Liver (tissue), 9 donors: ENCODE results near the gene SUCLG2. TPM values are rescaled to one million over a fixed set of nuclear protein-coding genes. Genes with fewer than 3 reads are reported as not detected.

Experiments used
- DNase-seq: peaks from one replicate; pipeline ENCODE4 v3.0.0-alpha.2; 2017; ENCODE audit warnings: low spot score
- H3K27ac ChIP-seq, 2 donors: one replicate each; pipeline ENCODE4 v1.7.0; 2013; ENCODE audit warnings: inconsistent platforms in 2 of 2, low read length in 2 of 2, control low read depth in 1 of 2, low read depth in 1 of 2, mild to moderate bottlenecking in 1 of 2
- H3K27me3 ChIP-seq, 4 donors: one replicate each; pipeline versions ENCODE4 v1.6.1 to v1.7.0; 2013; ENCODE audit warnings: low read length in 3 of 4, inconsistent platforms in 1 of 4, mild to moderate bottlenecking in 1 of 4, moderate library complexity in 1 of 4; ENCODE audit not compliant: control insufficient read depth in 4 of 4, insufficient read depth in 4 of 4
- H3K36me3 ChIP-seq, 4 donors: one replicate each; pipeline versions ENCODE4 v1.6.1 to v1.7.0; 2013; ENCODE audit warnings: low read length in 3 of 4, mild to moderate bottlenecking in 3 of 4, low read depth in 1 of 4, moderate library complexity in 1 of 4; ENCODE audit not compliant: control insufficient read depth in 4 of 4, insufficient read depth in 3 of 4
- H3K4me1 ChIP-seq, 4 donors: one replicate each; pipeline versions ENCODE4 v1.6.1 to v1.7.0; 2013; ENCODE audit warnings: low read length in 3 of 4, mild to moderate bottlenecking in 3 of 4, moderate library complexity in 1 of 4; ENCODE audit not compliant: control insufficient read depth in 4 of 4, insufficient read depth in 4 of 4
- H3K4me3 ChIP-seq, 3 donors: one replicate each; pipeline versions ENCODE4 v1.6.1 to v1.7.0; 2013; ENCODE audit warnings: low read length in 3 of 3, control low read depth in 1 of 3, low read depth in 1 of 3, mild to moderate bottlenecking in 1 of 3
- H3K9ac ChIP-seq, 2 donors: one replicate each; pipeline ENCODE4 v1.7.0; 2013; ENCODE audit warnings: low read length in 2 of 2, mild to moderate bottlenecking in 2 of 2, moderate library complexity in 2 of 2, control low read depth in 1 of 2, low read depth in 1 of 2
- H3K9me3 ChIP-seq, 4 donors: one replicate each; pipeline versions ENCODE4 v1.6.1 to v1.7.0; 2013; ENCODE audit warnings: low read length in 3 of 4; ENCODE audit not compliant: control insufficient read depth in 4 of 4
- ATF3 ChIP-seq: IDR thresholded peaks from 2 replicates; pipeline ENCODE4 v1.6.1; 2016; ENCODE audit warnings: antibody characterized with exemption
- CTCF ChIP-seq: fragments of 150-350 bp; IDR thresholded peaks from 2 replicates; pipeline ENCODE4 v1.5.1; 2017; ENCODE audit warnings: improper control_type of control experiment, low read depth, low read length; ENCODE audit not compliant: missing input control
- EGR1 ChIP-seq, 2 donors: IDR thresholded peaks; 2 replicates each; pipeline ENCODE4 v1.6.1; 2016 to 2018; ENCODE audit warnings: antibody characterized with exemption in 2 of 2, low read depth in 2 of 2
- FOXA1 ChIP-seq: IDR thresholded peaks from 2 replicates; pipeline ENCODE4 v1.6.1; 2016; ENCODE audit warnings: antibody characterized with exemption
- FOXA2 ChIP-seq: IDR thresholded peaks from 2 replicates; pipeline ENCODE4 v1.6.1; 2016; ENCODE audit warnings: antibody characterized with exemption
- GABPA ChIP-seq, 2 donors: IDR thresholded peaks in 1 of 2; conservative IDR thresholded peaks in 1 of 2; 2 replicates each; pipeline ENCODE4 v1.6.1; 2016; ENCODE audit warnings: antibody characterized with exemption in 2 of 2, mild to moderate bottlenecking in 1 of 2, moderate library complexity in 1 of 2
- HNF4A ChIP-seq, 2 donors: conservative IDR thresholded peaks; 2 replicates each; pipeline ENCODE4 v1.6.1; 2016; ENCODE audit warnings: antibody characterized with exemption in 2 of 2, mild to moderate bottlenecking in 2 of 2
- HNF4G ChIP-seq: IDR thresholded peaks from 2 replicates; pipeline ENCODE4 v1.6.1; 2016; ENCODE audit warnings: antibody characterized with exemption
- JUND ChIP-seq, 2 donors: IDR thresholded peaks; 2 replicates each; pipeline ENCODE4 v1.6.1; 2016; ENCODE audit warnings: antibody characterized with exemption in 2 of 2
- MAX ChIP-seq: IDR thresholded peaks from 2 replicates; pipeline ENCODE4 v1.6.1; 2016; ENCODE audit warnings: antibody characterized with exemption
- NR2F2 ChIP-seq: IDR thresholded peaks from 2 replicates; pipeline ENCODE4 v1.6.1; 2016; ENCODE audit warnings: antibody characterized with exemption
- RAD21 ChIP-seq, 2 donors: IDR thresholded peaks; 2 replicates each; pipeline ENCODE4 v1.6.1; 2016; ENCODE audit warnings: antibody characterized with exemption in 2 of 2, mild to moderate bottlenecking in 2 of 2
- REST ChIP-seq: IDR thresholded peaks from 2 replicates; pipeline ENCODE4 v1.6.1; 2016; ENCODE audit warnings: antibody characterized with exemption, mild to moderate bottlenecking
- RXRA ChIP-seq, 2 donors: IDR thresholded peaks; 2 replicates each; pipeline ENCODE4 v1.6.1; 2017 to 2018; ENCODE audit warnings: antibody characterized with exemption in 2 of 2, mild to moderate bottlenecking in 1 of 2
- SP1 ChIP-seq: IDR thresholded peaks from 2 replicates; pipeline ENCODE4 v1.6.1; 2018; ENCODE audit warnings: antibody characterized with exemption, mild to moderate bottlenecking
- TAF1 ChIP-seq: conservative IDR thresholded peaks from 2 replicates; pipeline ENCODE4 v1.6.1; 2016; ENCODE audit warnings: antibody characterized with exemption, mild to moderate bottlenecking
- YY1 ChIP-seq: IDR thresholded peaks from 2 replicates; pipeline ENCODE4 v1.6.1; 2016; ENCODE audit warnings: antibody characterized with exemption, mild to moderate bottlenecking
- ZBTB33 ChIP-seq: IDR thresholded peaks from 2 replicates; pipeline ENCODE4 v1.6.1; 2016; ENCODE audit warnings: antibody characterized with exemption
- WGBS: extraction: QIAGEN DNeasy Blood & Tissue Kit; methylation state at CpG from one replicate; pipeline ENCODE4 v1.1.7; 2013; 5-methylcytosine and 5-hydroxymethylcytosine counted together
- polyA plus RNA-seq, 2 donors: library from polyadenylated mRNA; stranded (reverse) in 1 of 2; unstranded in 1 of 2; fragments of 200-250 nt in 1 of 2; fragments of >200 nt in 1 of 2; fragmentation: Nextera tagmentation in 1 of 2; extraction: Ambion mirVana in 1 of 2; gene quantifications; one replicate each; pipeline versions ENCODE4 v1.2.1 to v1.2.3, GENCODE V29; 2013 to 2015
- total RNA-seq, 2 donors: library from RNA; depleted of rRNA; stranded (reverse); fragments of >200 nt; gene quantifications; one replicate each; pipeline ENCODE4 v1.2.3, GENCODE V29; 2014
- donor health status: healthy.
- donor health status: healthy.
- donor health status: healthy.
- donor health status: healthy.
- donor health status: healthy.

SUCLG2 gene
- total and polyA plus RNA-seq, 4 donors, result 45.3 to 114 (median 92.8) TPM

- 98% methylated on average over 4 of the region's 4 CpGs for WGBS
- Histone ChIP-seq H3K9ac (no peak overlapping the region), H3K9me3 (no peaks in the 10 kb centered on the region), H3K4me3 (no peak overlapping the region), H3K27ac (no peak overlapping the region), H3K27me3 (no peaks in the 10 kb centered on the region), H3K4me1 (no peaks in the 10 kb centered on the region), H3K36me3 (peaks cover 2 to 4% (median 3%) of the 10 kb centered on the region in 4 donors)
- DNase-seq, result no peak
- TF ChIP-seq NR2F2 (no peak), HNF4A (conservative IDR thresholded peaks at IDR 0.05) (no peak), SP1 (no peak), MAX (no peak), TAF1 (no peak), RXRA (IDR thresholded peaks at IDR 0.05) (no peak), YY1 (no peak), REST (no peak), HNF4G (no peak), FOXA2 (no peak), CTCF (no peak), ATF3 (no peak), GABPA (IDR thresholded peaks at IDR 0.05 in 1 of 2, conservative IDR thresholded peaks at IDR 0.05 in 1 of 2) (no peak), ZBTB33 (no peak), EGR1 (IDR thresholded peaks at IDR 0.05; ENCODE audit: low read depth in 2 of 2) (no peak), RAD21 (IDR thresholded peaks at IDR 0.05) (no peak), JUND (IDR thresholded peaks at IDR 0.05) (no peak), FOXA1 (no peak)
Measured at GRCh38 chr3:67468511-67468910, 185.9 kb downstream of the SUCLG2 start.
